GM18505 (cell line): Measurements from ENCODE around the gene TSPAN1.

ENCODE experiments used
- ATAC-seq: cut with Tn5 transposase; IDR thresholded peaks from one replicate; pipeline ENCODE4 v1.9.1; 2021; ENCODE audit not compliant: unreplicated experiment
- POLR2A ChIP-seq: IDR thresholded peaks from 4 replicates; pipeline ENCODE4 v1.6.1; 2011; ENCODE audit warnings: borderline replicate concordance; ENCODE audit not compliant: insufficient read depth, insufficient read length; ENCODE audit errors: extremely low read depth

Gene TSPAN1

DNA sequence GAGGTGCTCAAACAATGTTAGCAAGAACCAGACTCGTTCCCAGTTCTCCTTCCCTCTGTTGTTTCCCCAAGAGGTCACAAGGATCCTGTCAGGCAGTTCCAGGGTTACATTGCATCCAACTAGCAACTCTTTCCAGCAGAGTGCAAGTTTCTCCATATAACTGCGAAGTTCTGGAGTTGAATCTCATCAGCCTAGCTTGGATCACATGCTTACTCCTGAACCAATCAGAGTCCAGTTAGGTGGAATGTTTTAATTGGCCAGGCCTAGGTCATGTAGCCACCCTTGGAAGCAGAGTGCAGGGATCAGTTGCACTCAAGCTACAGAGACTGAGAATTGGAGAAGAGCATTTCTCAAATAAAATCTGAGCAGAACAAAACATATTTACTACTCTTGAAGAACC, 26.6 kb upstream of the TSPAN1 start:
- TF ChIP-seq POLR2A = no peak
- ATAC-seq = no peak

- no peak for ATAC-seq
- no peak for TF ChIP-seq POLR2A
Measured at GRCh38 chr1:46150085-46150484, 24.8 kb upstream of the TSPAN1 start.

- TF ChIP-seq POLR2A = no peak
- no peak for ATAC-seq
Measured at GRCh38 chr1:46152016-46152415, 22.9 kb upstream of the TSPAN1 start.

GRCh38 chr1:46153228-46153627, 21.7 kb upstream of the TSPAN1 start:
- TF ChIP-seq POLR2A = no peak
- ATAC-seq = no peak

GRCh38 chr1:46153732-46154131, 21.2 kb upstream of the TSPAN1 start:
- no peak for ATAC-seq
- no peak for TF ChIP-seq POLR2A

DNA sequence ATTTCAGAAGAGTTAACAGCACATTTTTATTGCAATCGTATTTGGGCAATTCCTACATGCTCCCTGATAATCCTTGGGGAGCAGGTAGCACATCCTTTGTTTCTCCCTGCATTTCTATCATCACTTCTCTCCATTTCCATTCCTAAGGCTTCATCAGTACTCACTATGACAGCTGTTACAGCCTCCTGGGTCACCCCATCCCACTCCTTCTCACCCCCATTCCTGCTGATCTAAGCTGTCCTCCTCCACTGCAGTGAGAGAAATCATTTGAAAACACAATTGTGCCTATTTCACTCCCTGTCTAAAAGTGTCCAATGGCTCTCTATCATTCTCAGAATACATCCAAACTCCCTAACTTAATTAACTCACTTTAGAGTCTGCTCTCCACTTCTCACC, 17.0 kb upstream of the TSPAN1 start:
- TF ChIP-seq POLR2A = no peak
- no peak for ATAC-seq

DNA sequence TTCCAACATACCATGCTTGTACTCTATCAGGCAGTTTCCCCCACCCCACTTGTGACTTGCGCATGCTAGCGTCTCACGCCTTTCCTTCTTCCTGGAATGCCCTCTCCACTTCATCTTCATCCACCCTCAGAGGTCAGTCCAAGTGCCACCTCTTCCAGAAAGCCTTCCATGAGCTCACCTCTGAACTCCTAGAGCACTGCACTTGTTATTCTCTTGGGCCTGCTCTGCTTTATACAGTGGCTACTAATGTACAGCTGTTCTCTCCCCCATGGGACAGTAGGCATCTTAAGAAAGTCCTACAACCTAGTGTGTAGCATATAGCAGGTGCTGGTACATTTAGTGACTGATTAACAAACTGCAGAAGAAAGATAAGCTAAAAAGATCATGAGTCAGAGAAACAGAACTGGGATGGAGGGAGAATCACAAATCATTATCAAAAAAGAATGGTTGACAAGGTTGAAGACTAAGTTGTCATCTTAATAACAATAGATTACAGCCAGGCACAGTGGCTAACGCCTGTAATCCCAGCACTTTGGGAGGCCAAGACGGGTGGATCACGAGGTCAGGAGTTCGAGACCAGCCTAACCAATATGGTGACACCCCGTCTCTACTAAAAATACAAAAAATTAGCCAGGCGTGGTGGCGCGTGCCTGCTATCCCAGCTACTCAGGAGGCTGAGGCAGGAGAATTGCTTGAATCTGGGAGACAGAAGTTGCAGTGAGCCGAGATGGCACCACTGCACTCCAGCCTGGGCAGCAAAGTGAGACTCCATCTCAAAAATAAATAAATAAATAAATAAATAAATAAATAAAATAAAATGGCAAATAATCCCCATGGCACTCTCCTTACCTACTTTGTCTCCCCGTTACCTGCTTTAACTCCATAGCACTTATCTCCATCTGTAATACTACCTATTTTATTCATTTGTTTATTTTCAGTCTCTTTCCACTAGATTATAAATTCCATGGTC, 16.3 kb upstream of the TSPAN1 start:
- no peak for TF ChIP-seq POLR2A
- no peak for ATAC-seq

GRCh38 chr1:46159516-46159915, 15.4 kb upstream of the TSPAN1 start:
- no peak for ATAC-seq
- TF ChIP-seq POLR2A = no peak

- ATAC-seq = no peak
- TF ChIP-seq POLR2A = no peak
Measured at GRCh38 chr1:46160212-46160611, 14.7 kb upstream of the TSPAN1 start.

- no peak for ATAC-seq
- TF ChIP-seq POLR2A = peak; percentile 27
Measured at GRCh38 chr1:46166521-46167462, 8.1 kb upstream of the TSPAN1 start.

DNA sequence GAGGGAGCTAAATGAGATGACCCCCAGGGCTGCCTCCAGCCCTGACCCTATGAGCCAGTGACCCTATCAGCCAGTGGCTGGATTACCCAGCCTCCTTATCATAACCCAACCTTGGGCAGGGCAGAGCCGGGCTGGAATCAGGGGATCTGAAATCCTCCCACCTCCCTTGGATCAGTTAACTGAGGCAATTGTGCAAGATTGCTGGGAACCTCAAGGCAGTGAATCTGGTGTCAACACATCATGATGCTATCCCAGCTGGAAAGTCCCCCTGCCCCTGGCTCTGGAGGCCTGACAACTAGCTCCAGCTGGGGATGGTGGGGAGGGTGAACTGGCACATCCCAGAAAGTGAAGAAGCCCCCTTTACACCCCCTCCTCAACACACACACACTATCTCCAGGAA, 6.4 kb upstream of the TSPAN1 start:
- no peak for TF ChIP-seq POLR2A
- no peak for ATAC-seq

DNA sequence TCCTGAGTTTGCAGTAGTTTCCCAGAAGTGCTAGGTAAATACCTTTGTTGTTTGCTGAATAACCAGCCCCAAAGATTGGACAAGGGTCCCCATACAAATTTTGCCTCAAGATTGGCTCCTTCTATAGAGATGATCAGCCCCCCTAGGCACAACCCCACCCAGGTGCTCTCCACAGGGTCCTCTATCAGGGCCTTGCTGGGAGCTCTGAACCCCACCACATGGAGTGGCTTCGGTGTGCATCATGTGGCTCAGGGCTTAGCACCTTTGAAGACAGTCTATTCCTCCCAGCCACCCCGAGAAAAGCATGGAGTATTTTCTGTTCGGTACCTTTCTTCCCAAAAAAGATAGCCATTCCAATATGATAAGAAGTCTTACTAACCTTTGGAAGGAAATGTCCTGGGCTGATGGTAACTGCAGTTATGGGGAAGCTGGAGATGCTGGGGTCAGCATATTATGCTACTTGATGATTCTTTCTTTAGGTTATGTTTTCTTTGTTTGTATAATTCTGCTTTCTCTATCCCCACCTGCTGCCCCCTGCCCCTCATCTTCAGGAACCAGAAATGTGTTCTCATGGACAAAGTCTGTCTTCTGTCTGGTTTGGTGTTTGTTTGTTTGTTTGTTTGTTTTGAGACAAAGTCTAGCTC, 5.0 kb upstream of the TSPAN1 start:
- no peak for TF ChIP-seq POLR2A
- ATAC-seq = no peak

DNA sequence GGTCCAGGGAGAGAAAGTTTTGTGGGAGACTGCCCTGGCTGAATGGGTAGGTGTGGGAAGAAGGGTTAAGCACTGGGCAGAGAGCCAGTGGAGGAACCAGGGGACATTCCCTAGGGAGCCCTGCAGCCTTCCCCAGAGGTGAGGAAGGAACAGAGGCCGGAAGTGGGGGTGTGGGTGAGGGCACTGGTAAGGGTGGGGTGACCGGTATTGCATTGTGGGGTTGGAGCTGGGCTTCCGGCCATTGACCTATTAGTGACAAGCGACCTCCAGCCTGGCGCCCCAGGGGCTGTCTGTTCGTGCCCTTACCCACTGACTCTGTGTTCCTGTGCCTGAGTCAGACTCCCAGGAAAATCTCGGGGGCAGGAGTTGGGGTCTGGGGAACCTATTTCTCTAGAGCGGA, 3.5 kb upstream of the TSPAN1 start:
- TF ChIP-seq POLR2A = no peak
- ATAC-seq = no peak
